Measurements from ENCODE around the gene MEPCE.
A peak's percentile ranks its signal among the peaks of the same experiment; 100 is the strongest.

Gene MEPCE

GRCh38 chr7:100465299-100465698 lies 35.7 kb downstream of the MEPCE start:
- DNase-seq, result no peak

GRCh38 chr7:100465702-100466311 lies 36.2 kb downstream of the MEPCE start:
- DNase-seq, result no peak

GRCh38 chr7:100466653-100467605 lies 37.3 kb downstream of the MEPCE start:
- no peak for DNase-seq

- DNase-seq, result no peak
Observed at GRCh38 chr7:100467638-100468373, 38.2 kb downstream of the MEPCE start.

- DNase-seq, result peak; percentile 91 to 92
Observed at GRCh38 chr7:100469227-100470044, 39.8 kb downstream of the MEPCE start.

- no peak for DNase-seq
Observed at GRCh38 chr7:100471021-100471420, 41.4 kb downstream of the MEPCE start.

GRCh38 chr7:100472121-100472851 lies 42.7 kb downstream of the MEPCE start:
- no peak for DNase-seq

- peak in 1 of 2 donors; percentile 19 for DNase-seq
Observed at GRCh38 chr7:100472854-100473499, 43.3 kb downstream of the MEPCE start.

GRCh38 chr7:100475549-100475948 lies 45.9 kb downstream of the MEPCE start:
- peak; percentile 32 to 36 for DNase-seq

- no peak for DNase-seq
Observed at GRCh38 chr7:100476101-100476780, 46.6 kb downstream of the MEPCE start.

GRCh38 chr7:100476903-100477870 lies 47.6 kb downstream of the MEPCE start:
- peak; percentile 57 to 59 for DNase-seq

GRCh38 chr7:100477871-100478267 lies 48.2 kb downstream of the MEPCE start:
- no peak for DNase-seq

- DNase-seq, result peak; percentile 85 to 89
Observed at GRCh38 chr7:100478958-100479660, 49.5 kb downstream of the MEPCE start, which contains the start of gene TSC22D4. TSS of gene TSC22D4 (minus strand) at chr7:100479214. CDS start at chr7:100478038, 1,176 bp downstream.

GRCh38 chr7:100481466-100481865 lies 51.8 kb downstream of the MEPCE start:
- no peak for DNase-seq

- no peak for DNase-seq
Observed at GRCh38 chr7:100482728-100483089, 53.1 kb downstream of the MEPCE start.

GRCh38 chr7:100483090-100483721 lies 53.6 kb downstream of the MEPCE start:
- peak; percentile 86 to 87 for DNase-seq

Data from stimulated activated CD4-positive, alpha-beta T cell treated with anti-CD3 and anti-CD28 coated beads, Interleukin-2, amount 100 ng/mL, for 24 hours (primary cell).